Measurements from ENCODE around the gene SNAPC2.

DNA sequence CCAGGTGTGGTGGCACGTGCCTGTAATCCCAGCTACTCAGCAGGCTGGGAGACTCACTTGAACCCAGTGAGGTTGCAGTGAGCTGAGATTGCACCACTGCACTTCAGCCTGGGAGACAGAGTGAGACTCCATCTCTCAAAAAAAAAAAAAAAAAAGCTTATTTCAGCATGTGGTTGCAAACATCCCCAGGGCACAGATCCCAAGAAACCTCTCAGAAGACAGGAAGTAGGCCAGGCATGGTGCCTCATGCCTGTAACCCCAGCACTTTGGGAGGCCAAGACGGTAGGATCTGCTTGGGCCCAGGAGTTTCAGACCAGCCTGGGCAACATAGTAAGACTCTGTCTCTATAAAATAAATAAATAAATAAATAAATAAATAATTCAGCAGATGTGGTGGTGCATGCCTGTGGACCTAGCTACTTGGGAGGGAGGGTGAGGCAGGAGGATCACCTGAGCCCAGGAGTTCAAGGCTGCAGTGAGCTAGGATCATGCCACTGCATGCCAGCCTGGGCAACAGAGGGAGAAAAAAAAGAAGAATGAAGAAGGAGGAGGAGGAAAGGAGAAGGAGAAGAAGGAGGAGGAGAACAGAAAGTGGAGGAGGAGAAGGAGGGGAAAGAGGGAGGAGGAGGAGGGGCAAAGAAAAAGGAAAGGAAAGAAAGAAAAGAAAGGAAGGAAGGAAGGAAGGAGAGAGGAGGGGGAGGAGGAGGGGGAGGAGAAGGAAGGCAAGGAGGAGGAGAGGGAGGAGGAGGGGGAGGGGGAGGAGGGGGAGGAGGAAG, 36.2 kb upstream of the SNAPC2 start:
- TF ChIP-seq, protein P1, sequence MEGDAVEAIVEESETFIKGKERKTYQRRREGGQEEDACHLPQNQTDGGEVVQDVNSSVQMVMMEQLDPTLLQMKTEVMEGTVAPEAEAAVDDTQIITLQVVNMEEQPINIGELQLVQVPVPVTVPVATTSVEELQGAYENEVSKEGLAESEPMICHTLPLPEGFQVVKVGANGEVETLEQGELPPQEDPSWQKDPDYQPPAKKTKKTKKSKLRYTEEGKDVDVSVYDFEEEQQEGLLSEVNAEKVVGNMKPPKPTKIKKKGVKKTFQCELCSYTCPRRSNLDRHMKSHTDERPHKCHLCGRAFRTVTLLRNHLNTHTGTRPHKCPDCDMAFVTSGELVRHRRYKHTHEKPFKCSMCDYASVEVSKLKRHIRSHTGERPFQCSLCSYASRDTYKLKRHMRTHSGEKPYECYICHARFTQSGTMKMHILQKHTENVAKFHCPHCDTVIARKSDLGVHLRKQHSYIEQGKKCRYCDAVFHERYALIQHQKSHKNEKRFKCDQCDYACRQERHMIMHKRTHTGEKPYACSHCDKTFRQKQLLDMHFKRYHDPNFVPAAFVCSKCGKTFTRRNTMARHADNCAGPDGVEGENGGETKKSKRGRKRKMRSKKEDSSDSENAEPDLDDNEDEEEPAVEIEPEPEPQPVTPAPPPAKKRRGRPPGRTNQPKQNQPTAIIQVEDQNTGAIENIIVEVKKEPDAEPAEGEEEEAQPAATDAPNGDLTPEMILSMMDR (IDR thresholded peaks at IDR 0.05), result no peak
- no peak for TF ChIP-seq POLR2A (IDR thresholded peaks at IDR 0.05)

Measured in adrenal gland (tissue), 5 donors.